ENCODE data around the gene PRKAA2. TPM values are rescaled to one million over a fixed set of nuclear protein-coding genes. Genes with fewer than 3 reads are reported as not detected.

Gene PRKAA2
- total RNA-seq, 1 donor from 2014 or later = 11.9 TPM

- no peak for DNase-seq (ENCODE audit: low spot score)
These were observed 68.0 kb downstream of the PRKAA2 start for GRCh38 chr1:56713112-56713511.

- no peak for DNase-seq (ENCODE audit: low spot score)
These were observed 70.0 kb downstream of the PRKAA2 start for GRCh38 chr1:56715156-56715555.

- no peak for DNase-seq (ENCODE audit: low spot score)
These were observed 74.1 kb downstream of the PRKAA2 start for GRCh38 chr1:56719171-56719570.

GRCh38 chr1:56726706-56727105 is 81.6 kb downstream of the PRKAA2 start:
- no peak for DNase-seq (ENCODE audit: low spot score)

GRCh38 chr1:56728964-56729363 is 83.8 kb downstream of the PRKAA2 start:
- no peak for DNase-seq (ENCODE audit: low spot score)

- no peak for DNase-seq (ENCODE audit: low spot score)
These were observed 100.1 kb downstream of the PRKAA2 start for GRCh38 chr1:56745231-56745630.

- no peak for DNase-seq (ENCODE audit: low spot score)
These were observed 109.8 kb downstream of the PRKAA2 start for GRCh38 chr1:56754708-56755479.

GRCh38 chr1:56755911-56756310 is 110.8 kb downstream of the PRKAA2 start:
- DNase-seq (ENCODE audit: low spot score) = no peak

- DNase-seq (ENCODE audit: low spot score) = peak; percentile 10
These were observed 113.0 kb downstream of the PRKAA2 start for GRCh38 chr1:56758135-56758534.

- DNase-seq (ENCODE audit: low spot score) = no peak
These were observed 113.7 kb downstream of the PRKAA2 start for GRCh38 chr1:56758794-56759193.

Other genes with a start within 250 kb of the PRKAA2 start
- gene PLPP3, start 65.8 kb upstream of the PRKAA2 start, total RNA-seq = 68.2 TPM
- not detected for gene FYB2, start 174.1 kb downstream of the PRKAA2 start, total RNA-seq
- 10.7 TPM for gene C8A, start 209.5 kb downstream of the PRKAA2 start, total RNA-seq